ENCODE data around the gene IER5.

GRCh38 chr1:181133969-181134418, 45.5 kb downstream of the IER5 start:
- no peak for TF ChIP-seq NR1H2 (CRISPR knock-in tag; IDR thresholded peaks at IDR 0.05)
- no peak for TF ChIP-seq ZNF263 (CRISPR knock-in tag; IDR thresholded peaks at IDR 0.05; ENCODE audit: low read depth)
- no peak for TF ChIP-seq JUN (CRISPR knock-in tag; IDR thresholded peaks at IDR 0.05)
- no peak for TF ChIP-seq CTCF (IDR thresholded peaks at IDR 0.05)
- no peak for TF ChIP-seq ZNF416 (CRISPR knock-in tag; IDR thresholded peaks at IDR 0.05)
- no peak for TF ChIP-seq HMGXB4 (CRISPR knock-in tag; IDR thresholded peaks at IDR 0.05)
- TF ChIP-seq E2F4 (CRISPR knock-in tag; IDR thresholded peaks at IDR 0.05; ENCODE audit: borderline replicate concordance, low read depth): no peak
- no peak for TF ChIP-seq PREB (CRISPR knock-in tag; IDR thresholded peaks at IDR 0.05; ENCODE audit: borderline replicate concordance)
- TF ChIP-seq ZBTB21 (CRISPR knock-in tag; IDR thresholded peaks at IDR 0.05; ENCODE audit: borderline replicate concordance): no peak
- no peak for TF ChIP-seq ZBTB43 (CRISPR knock-in tag; IDR thresholded peaks at IDR 0.05)
- no peak for TF ChIP-seq E2F5 (CRISPR knock-in tag; IDR thresholded peaks at IDR 0.05)
- TF ChIP-seq CBFB (CRISPR knock-in tag; IDR thresholded peaks at IDR 0.05; ENCODE audit: low read depth): no peak
- TF ChIP-seq GABPB1 (CRISPR knock-in tag; IDR thresholded peaks at IDR 0.05): no peak
